Vagina (tissue), 2 donors: Measurements from ENCODE around the gene ABCA3.

Experiments
- CTCF ChIP-seq, 3 experiments: fragments of 450-650 bp in 2 of 3; fragments of 200-600 bp in 1 of 3; sonication (generic) in 1 of 3; IDR thresholded peaks; one replicate each; pipeline ENCODE4 v1.5.1; 2017 to 2019; ENCODE audit warnings: antibody characterized with exemption in 3 of 3, mild to moderate bottlenecking in 2 of 3, moderate library complexity in 2 of 3
- POLR2A ChIP-seq, 2 donors: fragments of 450-650 bp; IDR thresholded peaks; one replicate each; pipeline ENCODE4 v1.6.1; 2017; ENCODE audit warnings: antibody characterized with exemption in 2 of 2, mild to moderate bottlenecking in 2 of 2, moderate library complexity in 2 of 2

GRCh38 chr16:2238838-2239675 lies 101.5 kb downstream of the ABCA3 start:
- TF ChIP-seq POLR2A (IDR thresholded peaks at IDR 0.05), result no peak
- no peak for TF ChIP-seq CTCF (IDR thresholded peaks at IDR 0.05)
